ENCODE results near the gene TBC1D2.
A peak's percentile ranks its signal among the peaks of the same experiment; 100 is the strongest.

Gene TBC1D2

GRCh38 chr9:98255578-98256296, at the start of gene TBC1D2:
Gene TBC1D2, minus strand, starts transcription at chr9:98255649. Its CDS starts 108 bp downstream, at chr9:98255541.
- TF ChIP-seq CTCF (IDR thresholded peaks at IDR 0.05; ENCODE audit: low read length, missing control alignments) = peak; percentile 20
- DNase-seq (ENCODE audit: low read depth) = peak; percentile 95
- H3K4me3 ChIP-seq (replicated peaks; ENCODE audit: low read depth, low read length) = peak within 1 kb of the TSS; percentile 94

- no peak for TF ChIP-seq CTCF (IDR thresholded peaks at IDR 0.05; ENCODE audit: low read length, missing control alignments)
- H3K4me3 ChIP-seq (replicated peaks; ENCODE audit: low read depth, low read length) = no peak overlapping the region
- DNase-seq (ENCODE audit: low read depth) = no peak
Measured at GRCh38 chr9:98304381-98304780, 48.9 kb upstream of the TBC1D2 start.

GRCh38 chr9:98303633-98304125, 48.2 kb upstream of the TBC1D2 start:
- no peak for DNase-seq (ENCODE audit: low read depth)
- no peak for TF ChIP-seq CTCF (IDR thresholded peaks at IDR 0.05; ENCODE audit: low read length, missing control alignments)
- no peak overlapping the region for H3K4me3 ChIP-seq (replicated peaks; ENCODE audit: low read depth, low read length)

GRCh38 chr9:98302938-98303632, 47.6 kb upstream of the TBC1D2 start:
- H3K4me3 ChIP-seq (replicated peaks; ENCODE audit: low read depth, low read length) = no peak overlapping the region
- TF ChIP-seq CTCF (IDR thresholded peaks at IDR 0.05; ENCODE audit: low read length, missing control alignments) = no peak
- DNase-seq (ENCODE audit: low read depth) = no peak

GRCh38 chr9:98302150-98302549, 46.7 kb upstream of the TBC1D2 start:
- DNase-seq (ENCODE audit: low read depth) = no peak
- no peak overlapping the region for H3K4me3 ChIP-seq (replicated peaks; ENCODE audit: low read depth, low read length)
- no peak for TF ChIP-seq CTCF (IDR thresholded peaks at IDR 0.05; ENCODE audit: low read length, missing control alignments)

- no peak for DNase-seq (ENCODE audit: low read depth)
- no peak overlapping the region for H3K4me3 ChIP-seq (replicated peaks; ENCODE audit: low read depth, low read length)
- TF ChIP-seq CTCF (IDR thresholded peaks at IDR 0.05; ENCODE audit: low read length, missing control alignments) = no peak
Measured at GRCh38 chr9:98300611-98301010, 45.2 kb upstream of the TBC1D2 start.

Measured in fibroblast of pulmonary artery (primary cell).